Measurements from ENCODE around the gene PPIF.

GRCh38 chr10:79380946-79381721 is 33.9 kb downstream of the PPIF start:
- TF ChIP-seq, protein P1, sequence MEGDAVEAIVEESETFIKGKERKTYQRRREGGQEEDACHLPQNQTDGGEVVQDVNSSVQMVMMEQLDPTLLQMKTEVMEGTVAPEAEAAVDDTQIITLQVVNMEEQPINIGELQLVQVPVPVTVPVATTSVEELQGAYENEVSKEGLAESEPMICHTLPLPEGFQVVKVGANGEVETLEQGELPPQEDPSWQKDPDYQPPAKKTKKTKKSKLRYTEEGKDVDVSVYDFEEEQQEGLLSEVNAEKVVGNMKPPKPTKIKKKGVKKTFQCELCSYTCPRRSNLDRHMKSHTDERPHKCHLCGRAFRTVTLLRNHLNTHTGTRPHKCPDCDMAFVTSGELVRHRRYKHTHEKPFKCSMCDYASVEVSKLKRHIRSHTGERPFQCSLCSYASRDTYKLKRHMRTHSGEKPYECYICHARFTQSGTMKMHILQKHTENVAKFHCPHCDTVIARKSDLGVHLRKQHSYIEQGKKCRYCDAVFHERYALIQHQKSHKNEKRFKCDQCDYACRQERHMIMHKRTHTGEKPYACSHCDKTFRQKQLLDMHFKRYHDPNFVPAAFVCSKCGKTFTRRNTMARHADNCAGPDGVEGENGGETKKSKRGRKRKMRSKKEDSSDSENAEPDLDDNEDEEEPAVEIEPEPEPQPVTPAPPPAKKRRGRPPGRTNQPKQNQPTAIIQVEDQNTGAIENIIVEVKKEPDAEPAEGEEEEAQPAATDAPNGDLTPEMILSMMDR (IDR thresholded peaks at IDR 0.05): no peak
- TF ChIP-seq POLR2A (IDR thresholded peaks at IDR 0.05): no peak
- peak in 2 of 4 donors; percentile 6 to 22 for TF ChIP-seq POLR2AphosphoS5 (IDR thresholded peaks at IDR 0.05)
